Neural progenitor cell (in vitro differentiated cells): ENCODE data around the gene CABYR. TPM values are rescaled to one million over a fixed set of nuclear protein-coding genes. Genes with fewer than 3 reads are reported as not detected.

Experiments
- DNase-seq: peaks from one replicate; pipeline ENCODE4 v3.0.0-alpha.2; 2016; ENCODE audit warnings: low spot score
- H2AFZ ChIP-seq: fragments of 200-600 bp; sonication (generic); replicated peaks from 2 replicates; pipeline ENCODE4 v1.6.1; 2016; ENCODE audit warnings: antibody characterized with exemption
- H3F3A ChIP-seq: fragments of 200-600 bp; sonication (generic); 2 replicates; pipeline ENCODE4 v1.6.1; 2016; ENCODE audit warnings: antibody characterized with exemption, low read depth
- H3K27ac ChIP-seq: fragments of 200-600 bp; sonication (generic); 2 replicates; pipeline ENCODE4 v1.5.1; 2016; ENCODE audit warnings: mild to moderate bottlenecking
- H3K27me3 ChIP-seq: fragments of 200-600 bp; sonication (generic); 2 replicates; pipeline ENCODE4 v1.6.1; 2016; ENCODE audit warnings: mild to moderate bottlenecking, moderate library complexity
- H3K36me3 ChIP-seq: fragments of 200-600 bp; sonication (generic); 2 replicates; pipeline ENCODE4 v1.5.1; 2016
- H3K4me1 ChIP-seq: fragments of 200-600 bp; sonication (generic); 2 replicates; pipeline ENCODE4 v1.6.1; 2016; ENCODE audit warnings: mixed run types
- H3K4me2 ChIP-seq: fragments of 200-600 bp; sonication (generic); 2 replicates; pipeline ENCODE4 v1.6.1; 2016
- H3K4me3 ChIP-seq: fragments of 200-600 bp; sonication (generic); 2 replicates; pipeline ENCODE4 v1.5.1; 2016
- H3K79me2 ChIP-seq: fragments of 200-600 bp; sonication (generic); 2 replicates; pipeline ENCODE4 v1.6.1; 2016; ENCODE audit warnings: low read depth
- H3K9ac ChIP-seq: fragments of 200-600 bp; sonication (generic); 2 replicates; pipeline ENCODE4 v1.6.1; 2016
- H3K9me3 ChIP-seq: fragments of 200-600 bp; sonication (generic); 2 replicates; pipeline ENCODE4 v1.5.1; 2016; ENCODE audit warnings: low read depth
- H4K20me1 ChIP-seq: fragments of 200-600 bp; sonication (generic); 2 replicates; pipeline ENCODE4 v1.6.1; 2016; ENCODE audit warnings: low read depth
- H3K27ac Mint-ChIP-seq: 3 replicates; pipeline ENCODE4 v1.8.0; 2021; ENCODE audit warnings: mixed read lengths
- H3K27me3 Mint-ChIP-seq: 2 replicates; pipeline ENCODE4 v1.8.0; 2022; ENCODE audit warnings: low read depth, mild to moderate bottlenecking, inconsistent platforms, moderate library complexity, mixed read lengths; ENCODE audit not compliant: insufficient read depth
- H3K36me3 Mint-ChIP-seq: 3 replicates; pipeline ENCODE4 v1.8.0; 2021; ENCODE audit warnings: mixed read lengths
- H3K4me1 Mint-ChIP-seq: 3 replicates; pipeline ENCODE4 v1.8.0; 2021; ENCODE audit warnings: mixed read lengths
- H3K4me3 Mint-ChIP-seq: 3 replicates; pipeline ENCODE4 v1.8.0; 2021; ENCODE audit warnings: mild to moderate bottlenecking, moderate library complexity, mixed read lengths
- H3K9me3 Mint-ChIP-seq: 3 replicates; pipeline ENCODE4 v1.8.0; 2020; ENCODE audit warnings: mixed read lengths
- EZH2 ChIP-seq: fragments of 200-600 bp; sonication (generic); IDR thresholded peaks from 2 replicates; pipeline ENCODE4 v1.6.1; 2017; ENCODE audit warnings: antibody characterized with exemption, mild to moderate bottlenecking, moderate library complexity
- EZH2phosphoT487 ChIP-seq: fragments of 200-600 bp; sonication (generic); IDR thresholded peaks from 2 replicates; pipeline ENCODE4 v1.6.1; 2017; ENCODE audit warnings: antibody characterized with exemption
- total RNA-seq: library from RNA; depleted of rRNA; stranded (reverse); fragments of >200 nt; gene quantifications from 2 replicates; pipeline ENCODE4 v1.2.3, GENCODE V29; 2015; ENCODE audit warnings: low replicate concordance
- TF ChIP-seq, protein P1 (sequence below): fragments of 200-600 bp; sonication (generic); IDR thresholded peaks from 2 replicates; pipeline ENCODE4 v1.5.1; 2017; ENCODE audit warnings: antibody characterized with exemption, mild to moderate bottlenecking

Gene CABYR
- total RNA-seq, 1 donor from 2014 or later, result 12.0 TPM

DNA sequence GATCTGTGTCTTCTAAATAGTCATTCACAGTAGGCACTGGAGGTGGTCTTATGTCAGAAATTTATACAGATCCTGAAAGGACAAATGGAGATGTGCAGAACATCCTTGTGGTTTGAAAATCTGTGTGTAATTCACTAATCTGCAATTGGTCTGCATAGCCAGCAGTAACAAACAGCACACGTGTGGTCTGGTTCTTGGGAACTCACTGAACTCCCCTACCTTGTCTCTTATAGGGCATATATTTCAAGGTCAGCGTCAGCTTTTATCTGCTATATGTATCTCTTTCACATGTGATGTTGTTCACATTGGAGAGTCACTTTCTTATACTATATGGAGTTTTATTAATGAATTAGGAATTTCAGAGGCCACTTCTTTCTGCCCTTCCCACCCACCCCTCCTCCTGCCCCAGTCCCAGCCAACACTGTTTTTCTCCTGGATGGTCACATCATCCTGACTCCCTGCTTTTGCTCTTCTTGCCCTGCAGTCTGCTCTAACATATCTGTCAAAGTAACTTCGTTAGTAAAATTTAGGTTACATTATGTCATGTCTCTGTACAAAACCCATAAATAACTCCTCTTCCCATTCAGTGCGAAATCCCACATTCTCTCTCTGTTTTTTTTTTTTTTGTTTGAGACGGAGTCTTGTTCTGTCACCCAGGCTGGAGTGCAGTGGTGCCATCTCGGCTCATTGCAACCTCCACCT lies 35.4 kb upstream of the CABYR start:
- H3K4me1 Mint-ChIP-seq, result peaks cover 3% of the 10 kb centered on the region
- H3K79me2 ChIP-seq, result no peaks in the 10 kb centered on the region
- H3K9me3 Mint-ChIP-seq, result no peaks in the 10 kb centered on the region
- H3K9me3 ChIP-seq, result no peaks in the 10 kb centered on the region
- no peak overlapping the region for H3K4me2 ChIP-seq
- no peak overlapping the region for H3K9ac ChIP-seq
- H4K20me1 ChIP-seq, result no peaks in the 10 kb centered on the region
- H2AFZ ChIP-seq, result no peak overlapping the region
- TF ChIP-seq EZH2 (no peak), EZH2phosphoT487 (no peak)
- TF ChIP-seq, protein P1, sequence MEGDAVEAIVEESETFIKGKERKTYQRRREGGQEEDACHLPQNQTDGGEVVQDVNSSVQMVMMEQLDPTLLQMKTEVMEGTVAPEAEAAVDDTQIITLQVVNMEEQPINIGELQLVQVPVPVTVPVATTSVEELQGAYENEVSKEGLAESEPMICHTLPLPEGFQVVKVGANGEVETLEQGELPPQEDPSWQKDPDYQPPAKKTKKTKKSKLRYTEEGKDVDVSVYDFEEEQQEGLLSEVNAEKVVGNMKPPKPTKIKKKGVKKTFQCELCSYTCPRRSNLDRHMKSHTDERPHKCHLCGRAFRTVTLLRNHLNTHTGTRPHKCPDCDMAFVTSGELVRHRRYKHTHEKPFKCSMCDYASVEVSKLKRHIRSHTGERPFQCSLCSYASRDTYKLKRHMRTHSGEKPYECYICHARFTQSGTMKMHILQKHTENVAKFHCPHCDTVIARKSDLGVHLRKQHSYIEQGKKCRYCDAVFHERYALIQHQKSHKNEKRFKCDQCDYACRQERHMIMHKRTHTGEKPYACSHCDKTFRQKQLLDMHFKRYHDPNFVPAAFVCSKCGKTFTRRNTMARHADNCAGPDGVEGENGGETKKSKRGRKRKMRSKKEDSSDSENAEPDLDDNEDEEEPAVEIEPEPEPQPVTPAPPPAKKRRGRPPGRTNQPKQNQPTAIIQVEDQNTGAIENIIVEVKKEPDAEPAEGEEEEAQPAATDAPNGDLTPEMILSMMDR, result no peak
- no peak overlapping the region for H3K4me3 ChIP-seq
- H3K36me3 ChIP-seq, result no peaks in the 10 kb centered on the region
- no peaks in the 10 kb centered on the region for H3K4me1 ChIP-seq
- no peak overlapping the region for H3K27ac ChIP-seq
- no peak overlapping the region for H3K4me3 Mint-ChIP-seq
- no peaks in the 10 kb centered on the region for H3K27me3 Mint-ChIP-seq
- H3K27me3 ChIP-seq, result no peaks in the 10 kb centered on the region
- no peak overlapping the region for H3K27ac Mint-ChIP-seq
- no peaks in the 10 kb centered on the region for H3F3A ChIP-seq
- no peak for DNase-seq
- H3K36me3 Mint-ChIP-seq, result peaks cover 11% of the 10 kb centered on the region

DNA sequence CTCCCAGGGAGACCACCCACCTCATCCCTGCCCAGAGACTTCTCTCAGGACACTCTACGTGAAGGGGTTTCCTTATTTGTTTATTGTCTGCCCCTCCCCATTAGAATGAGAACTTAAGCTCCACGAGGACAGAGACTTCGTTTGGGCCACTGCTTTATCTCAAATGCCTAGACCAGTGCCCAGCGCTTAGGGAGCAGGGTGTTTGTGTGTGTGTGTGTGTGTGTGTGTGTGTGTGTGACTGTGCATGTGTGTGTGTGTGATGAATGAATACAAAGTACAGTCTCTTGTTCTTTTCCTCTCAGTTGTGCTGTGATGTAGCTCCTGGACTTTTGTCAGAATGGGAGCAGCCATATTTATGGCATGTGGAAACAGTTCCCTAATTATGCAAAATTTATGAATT lies 34.4 kb upstream of the CABYR start:
- no peaks in the 10 kb centered on the region for H3K9me3 ChIP-seq
- Mint-ChIP-seq H3K27ac (no peak overlapping the region), H3K36me3 (peaks cover 11% of the 10 kb centered on the region), H3K4me1 (peaks cover 3% of the 10 kb centered on the region), H3K27me3 (no peaks in the 10 kb centered on the region), H3K9me3 (no peaks in the 10 kb centered on the region), H3K4me3 (no peak overlapping the region)
- H3K27me3 ChIP-seq, result no peaks in the 10 kb centered on the region
- H3K27ac ChIP-seq, result no peak overlapping the region
- no peaks in the 10 kb centered on the region for H4K20me1 ChIP-seq
- H3F3A ChIP-seq, result no peaks in the 10 kb centered on the region
- H3K4me3 ChIP-seq, result no peak overlapping the region
- no peak overlapping the region for H3K4me2 ChIP-seq
- no peak overlapping the region for H2AFZ ChIP-seq
- H3K79me2 ChIP-seq, result no peaks in the 10 kb centered on the region
- H3K9ac ChIP-seq, result no peak overlapping the region
- no peaks in the 10 kb centered on the region for H3K4me1 ChIP-seq
- DNase-seq, result no peak
- no peaks in the 10 kb centered on the region for H3K36me3 ChIP-seq
- TF ChIP-seq EZH2 (no peak), EZH2phosphoT487 (no peak)
- TF ChIP-seq, protein P1, result no peak

GRCh38 chr18:24108641-24109040 lies 30.2 kb upstream of the CABYR start:
- no peak overlapping the region for H3K4me3 Mint-ChIP-seq
- H3K27ac Mint-ChIP-seq, result no peak overlapping the region
- Histone ChIP-seq H3K9me3 (no peaks in the 10 kb centered on the region), H4K20me1 (no peaks in the 10 kb centered on the region), H3K4me1 (no peaks in the 10 kb centered on the region), H3K27ac (no peak overlapping the region), H3K4me3 (no peak overlapping the region), H3K4me2 (no peak overlapping the region), H3K9ac (no peak overlapping the region), H3F3A (no peaks in the 10 kb centered on the region), H2AFZ (no peak overlapping the region), H3K27me3 (no peaks in the 10 kb centered on the region), H3K79me2 (no peaks in the 10 kb centered on the region), H3K36me3 (no peaks in the 10 kb centered on the region)
- peaks cover 9% of the 10 kb centered on the region for H3K36me3 Mint-ChIP-seq
- H3K9me3 Mint-ChIP-seq, result no peaks in the 10 kb centered on the region
- TF ChIP-seq EZH2phosphoT487 (no peak), EZH2 (no peak)
- TF ChIP-seq, protein P1, result no peak
- no peak for DNase-seq
- H3K27me3 Mint-ChIP-seq, result peaks cover 2% of the 10 kb centered on the region
- H3K4me1 Mint-ChIP-seq, result peaks cover 3% of the 10 kb centered on the region
